Ovary (tissue), 3 donors: ENCODE measurements around the gene GGT6.

Experiments
- POLR2A ChIP-seq: fragments of 450-650 bp; IDR thresholded peaks from one replicate; pipeline ENCODE4 v1.6.1; 2017; ENCODE audit warnings: antibody characterized with exemption, mild to moderate bottlenecking, moderate library complexity
- TF ChIP-seq, protein P1 (sequence below), 3 donors: fragments of 450-650 bp in 2 of 3; fragments of 200-600 bp in 1 of 3; IDR thresholded peaks; one replicate each; pipeline versions ENCODE4 v1.5.1 to v1.8.0; 2016 to 2022; ENCODE audit warnings: antibody characterized with exemption in 3 of 3, mild to moderate bottlenecking in 1 of 3
- donor health status: DM: no; HTN: no; CAD: no.

DNA sequence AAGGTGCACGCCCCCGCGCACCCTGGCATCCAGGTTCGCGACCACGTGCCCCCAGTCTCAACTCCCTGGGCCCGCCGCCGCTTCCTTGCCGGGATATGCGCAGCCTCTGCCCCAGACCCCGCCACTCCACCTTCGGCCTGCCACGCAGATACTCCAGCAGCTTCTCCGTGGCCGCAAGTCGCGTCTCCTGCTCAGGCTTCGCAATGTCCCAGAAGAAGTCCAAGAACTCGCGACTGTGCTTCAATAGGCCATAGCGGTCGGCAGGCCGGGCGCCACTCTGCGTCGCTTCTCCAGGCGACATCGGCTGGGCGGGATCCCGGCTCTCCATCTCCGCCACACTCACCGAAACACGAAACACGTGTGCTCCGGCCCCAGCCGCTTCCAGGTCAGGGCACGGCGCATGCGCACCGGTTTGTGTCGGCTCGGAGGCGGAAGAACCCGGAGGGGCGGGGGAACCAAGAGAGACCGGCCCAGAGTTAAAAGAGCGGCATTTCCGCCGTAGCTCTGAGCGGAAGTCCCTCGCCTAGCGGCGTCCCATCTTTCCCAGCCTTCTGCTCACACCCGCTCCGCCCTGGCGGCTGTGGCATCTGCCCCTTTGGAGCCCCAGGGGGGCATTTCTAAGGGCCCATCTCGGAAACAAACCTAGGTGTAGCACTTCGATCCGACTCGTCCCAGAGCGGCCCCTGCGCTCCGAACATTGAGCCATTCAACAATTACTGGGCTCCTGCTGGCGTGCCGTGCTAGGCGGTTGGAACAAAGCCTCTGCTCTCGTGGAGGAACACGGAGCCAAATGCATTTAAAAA, 5.2 kb downstream of the GGT6 start, which contains the start of gene MYBBP1A:
- TF ChIP-seq, protein P1, sequence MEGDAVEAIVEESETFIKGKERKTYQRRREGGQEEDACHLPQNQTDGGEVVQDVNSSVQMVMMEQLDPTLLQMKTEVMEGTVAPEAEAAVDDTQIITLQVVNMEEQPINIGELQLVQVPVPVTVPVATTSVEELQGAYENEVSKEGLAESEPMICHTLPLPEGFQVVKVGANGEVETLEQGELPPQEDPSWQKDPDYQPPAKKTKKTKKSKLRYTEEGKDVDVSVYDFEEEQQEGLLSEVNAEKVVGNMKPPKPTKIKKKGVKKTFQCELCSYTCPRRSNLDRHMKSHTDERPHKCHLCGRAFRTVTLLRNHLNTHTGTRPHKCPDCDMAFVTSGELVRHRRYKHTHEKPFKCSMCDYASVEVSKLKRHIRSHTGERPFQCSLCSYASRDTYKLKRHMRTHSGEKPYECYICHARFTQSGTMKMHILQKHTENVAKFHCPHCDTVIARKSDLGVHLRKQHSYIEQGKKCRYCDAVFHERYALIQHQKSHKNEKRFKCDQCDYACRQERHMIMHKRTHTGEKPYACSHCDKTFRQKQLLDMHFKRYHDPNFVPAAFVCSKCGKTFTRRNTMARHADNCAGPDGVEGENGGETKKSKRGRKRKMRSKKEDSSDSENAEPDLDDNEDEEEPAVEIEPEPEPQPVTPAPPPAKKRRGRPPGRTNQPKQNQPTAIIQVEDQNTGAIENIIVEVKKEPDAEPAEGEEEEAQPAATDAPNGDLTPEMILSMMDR (IDR thresholded peaks at IDR 0.05) = no peak
- TF ChIP-seq POLR2A = no peak
